CD14-positive monocyte (primary cell): ENCODE data around the gene DPF3. TPM values are rescaled to one million over a fixed set of nuclear protein-coding genes. Genes with fewer than 3 reads are reported as not detected.
A peak's percentile ranks its signal among the peaks of the same experiment; 100 is the strongest.

Source experiments
- DNase-seq, 3 donors: peaks; one replicate each; pipeline ENCODE4 v3.0.0-alpha.2; 2011 to 2022
- H2AFZ ChIP-seq: 2 replicates; pipeline ENCODE4 v1.6.0; 2012; ENCODE audit warnings: mild to moderate bottlenecking, low read depth, low read length, inconsistent platforms; ENCODE audit not compliant: insufficient read depth, poor library complexity, severe bottlenecking
- H3K27ac ChIP-seq, 2 donors: 1 replicate in 1 of 2; 2 replicates in 1 of 2; pipeline ENCODE4 v1.5.1; 2012 to 2013; ENCODE audit warnings: low read length in 2 of 2, control low read depth in 1 of 2, inconsistent platforms in 1 of 2, low read depth in 1 of 2, mild to moderate bottlenecking in 1 of 2
- H3K27me3 ChIP-seq, 2 donors: one replicate each; pipeline versions ENCODE4 v1.6.0 to v1.6.1; 2011 to 2013; ENCODE audit warnings: low read length in 2 of 2; ENCODE audit not compliant: control insufficient read depth in 2 of 2, insufficient read depth in 2 of 2
- H3K36me3 ChIP-seq, 2 donors: replicated peaks in 1 of 2; 1 replicate in 1 of 2; 2 replicates in 1 of 2; pipeline versions ENCODE4 v1.5.1 to v1.6.1; 2012 to 2013; ENCODE audit warnings: low read length in 2 of 2, control low read depth in 1 of 2, inconsistent platforms in 1 of 2, mild to moderate bottlenecking in 1 of 2; ENCODE audit not compliant: insufficient read depth in 2 of 2, control insufficient read depth in 1 of 2
- H3K4me1 ChIP-seq, 2 donors: 1 replicate in 1 of 2; 2 replicates in 1 of 2; pipeline versions ENCODE4 v1.5.1 to v1.6.1; 2012 to 2013; ENCODE audit warnings: low read length in 2 of 2, control low read depth in 1 of 2, inconsistent platforms in 1 of 2, mild to moderate bottlenecking in 1 of 2, moderate library complexity in 1 of 2; ENCODE audit not compliant: insufficient read depth in 2 of 2, control insufficient read depth in 1 of 2
- H3K4me2 ChIP-seq: replicated peaks from 2 replicates; pipeline ENCODE3; 2012; ENCODE audit warnings: low read length, moderate library complexity, mild to moderate bottlenecking; ENCODE audit not compliant: poor library complexity, severe bottlenecking; ENCODE audit errors: extremely low read depth
- H3K4me3 ChIP-seq, 3 experiments: fragments of 200-600 bp in 1 of 3; sonication (generic) in 1 of 3; replicated peaks in 1 of 3; 1 replicate in 2 of 3; 2 replicates in 1 of 3; pipeline ENCODE4 v1.5.1; 2011 to 2013; ENCODE audit warnings: low read length in 3 of 3, mild to moderate bottlenecking in 3 of 3, control low read depth in 2 of 3, low read depth in 2 of 3, inconsistent platforms in 1 of 3, moderate library complexity in 1 of 3
- H3K79me2 ChIP-seq: 2 replicates; pipeline ENCODE4 v1.6.0; 2012; ENCODE audit warnings: mild to moderate bottlenecking, control low read depth, inconsistent platforms, low read length, moderate library complexity; ENCODE audit not compliant: insufficient read depth
- H3K9ac ChIP-seq: 2 replicates; pipeline ENCODE4 v1.6.0; 2017; ENCODE audit warnings: low read length, mild to moderate bottlenecking; ENCODE audit not compliant: insufficient read depth, poor library complexity, severe bottlenecking
- H3K9me3 ChIP-seq, 2 donors: replicated peaks in 1 of 2; 1 replicate in 1 of 2; 2 replicates in 1 of 2; pipeline versions ENCODE4 v1.5.1 to v1.6.1; 2012 to 2013; ENCODE audit warnings: low read length in 2 of 2, control low read depth in 1 of 2; ENCODE audit not compliant: control insufficient read depth in 1 of 2, insufficient read depth in 1 of 2
- H4K20me1 ChIP-seq: 2 replicates; pipeline ENCODE4 v1.6.0; 2012; ENCODE audit warnings: mild to moderate bottlenecking, low read length, control low read depth, moderate library complexity; ENCODE audit not compliant: insufficient read depth
- H3K27ac Mint-ChIP-seq, 7 donors: one replicate each; pipeline ENCODE4 v1.8.0; 2020; ENCODE audit warnings: mild to moderate bottlenecking in 7 of 7, mixed read lengths in 7 of 7, moderate library complexity in 6 of 7, inconsistent platforms in 2 of 7
- H3K27me3 Mint-ChIP-seq, 3 donors: one replicate each; pipeline ENCODE4 v1.8.0; 2021 to 2022; ENCODE audit warnings: low read depth in 3 of 3, mild to moderate bottlenecking in 3 of 3, mixed read lengths in 3 of 3, moderate library complexity in 3 of 3, inconsistent platforms in 1 of 3
- H3K36me3 Mint-ChIP-seq, 2 donors: one replicate each; pipeline ENCODE4 v1.8.0; 2020; ENCODE audit warnings: mixed read lengths in 2 of 2, inconsistent platforms in 1 of 2, mild to moderate bottlenecking in 1 of 2
- H3K4me1 Mint-ChIP-seq: one replicate; pipeline ENCODE4 v1.8.0; 2020; ENCODE audit warnings: mild to moderate bottlenecking, mixed read lengths
- H3K4me3 Mint-ChIP-seq, 2 donors: one replicate each; pipeline ENCODE4 v1.8.0; 2020; ENCODE audit warnings: mild to moderate bottlenecking in 2 of 2, mixed read lengths in 2 of 2, moderate library complexity in 1 of 2
- H3K9me3 Mint-ChIP-seq, 7 donors: one replicate each; pipeline ENCODE4 v1.8.0; 2020 to 2022; ENCODE audit warnings: mixed read lengths in 7 of 7, mild to moderate bottlenecking in 6 of 7, moderate library complexity in 6 of 7, inconsistent platforms in 2 of 7
- WGBS: methylation state at CpG from one replicate; pipeline ENCODE4 v1.1.5; 2013; ENCODE audit warnings: missing lambda C conversion rate; ENCODE audit not compliant: insufficient coverage; 5-methylcytosine and 5-hydroxymethylcytosine counted together
- intact Hi-C, 2 donors: fragments of 100-400 bp; cut with micrococcal nuclease; formaldehyde crosslinking; loops; one replicate each; pipeline versions ENCODE4 v1.15.0 to v1.15.1; 2023
- polyA plus RNA-seq, 3 donors: library from polyadenylated mRNA; depleted of rRNA in 1 of 3; unstranded in 2 of 3; stranded (reverse) in 1 of 3; fragments of 300-500 nt in 2 of 3; fragments of >200 nt in 1 of 3; fragmentation: Illumina TruSeq in 2 of 3; gene quantifications; 1 replicate in 2 of 3; 2 replicates in 1 of 3; pipeline ENCODE4 v1.2.3, GENCODE V29; 2012 to 2021
- TF ChIP-seq, protein P1 (sequence below): fragments of 200-600 bp; IDR thresholded peaks from one replicate; pipeline ENCODE4 v1.8.0; 2022; ENCODE audit warnings: antibody characterized with exemption, mild to moderate bottlenecking

DPF3 gene
- polyA plus RNA-seq, 3 donors: 0.33 to 0.39 TPM; not detected in 1

DNA sequence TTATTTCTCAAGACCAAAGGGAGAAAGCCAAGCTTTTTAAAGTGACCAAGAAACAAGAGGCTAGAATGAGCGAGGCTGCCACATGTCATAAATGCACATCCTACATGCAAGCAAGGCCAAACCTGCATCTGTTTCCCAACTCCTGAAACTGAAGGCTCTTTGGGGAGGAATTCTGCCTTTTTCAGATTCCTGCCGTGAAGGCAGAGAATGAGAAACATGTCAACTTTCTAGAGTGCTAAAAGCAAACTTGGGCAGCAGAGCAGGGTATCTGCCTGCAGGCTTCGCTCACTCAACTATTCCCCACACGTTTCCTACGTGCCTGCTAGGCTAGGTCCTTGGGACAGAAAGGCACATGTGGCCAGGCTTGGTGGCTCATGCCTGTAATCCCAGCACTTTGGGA lies 15.2 kb downstream of the DPF3 start:
- peaks cover 3% of the 10 kb centered on the region for H3K4me1 Mint-ChIP-seq
- H3K27ac Mint-ChIP-seq: no peak overlapping the region
- Histone ChIP-seq H3K27ac (no peak overlapping the region), H3K9me3 (no peaks in the 10 kb centered on the region), H3K4me3 (no peak overlapping the region), H3K27me3 (peaks cover 0 to 2% of the 10 kb centered on the region in 2 donors), H3K79me2 (no peaks in the 10 kb centered on the region), H2AFZ (no peak overlapping the region), H3K9ac (no peak overlapping the region), H4K20me1 (no peaks in the 10 kb centered on the region), H3K36me3 (no peaks in the 10 kb centered on the region), H3K4me1 (no peaks in the 10 kb centered on the region), H3K4me2 (no peak overlapping the region)
- peaks cover 16 to 20% (median 18%) of the 10 kb centered on the region in 3 donors for H3K27me3 Mint-ChIP-seq
- intact Hi-C loops: no loop called here
- WGBS: 88% methylated on average over 5 of the region's 5 CpGs
- no peaks in the 10 kb centered on the region for H3K36me3 Mint-ChIP-seq
- TF ChIP-seq, protein P1, sequence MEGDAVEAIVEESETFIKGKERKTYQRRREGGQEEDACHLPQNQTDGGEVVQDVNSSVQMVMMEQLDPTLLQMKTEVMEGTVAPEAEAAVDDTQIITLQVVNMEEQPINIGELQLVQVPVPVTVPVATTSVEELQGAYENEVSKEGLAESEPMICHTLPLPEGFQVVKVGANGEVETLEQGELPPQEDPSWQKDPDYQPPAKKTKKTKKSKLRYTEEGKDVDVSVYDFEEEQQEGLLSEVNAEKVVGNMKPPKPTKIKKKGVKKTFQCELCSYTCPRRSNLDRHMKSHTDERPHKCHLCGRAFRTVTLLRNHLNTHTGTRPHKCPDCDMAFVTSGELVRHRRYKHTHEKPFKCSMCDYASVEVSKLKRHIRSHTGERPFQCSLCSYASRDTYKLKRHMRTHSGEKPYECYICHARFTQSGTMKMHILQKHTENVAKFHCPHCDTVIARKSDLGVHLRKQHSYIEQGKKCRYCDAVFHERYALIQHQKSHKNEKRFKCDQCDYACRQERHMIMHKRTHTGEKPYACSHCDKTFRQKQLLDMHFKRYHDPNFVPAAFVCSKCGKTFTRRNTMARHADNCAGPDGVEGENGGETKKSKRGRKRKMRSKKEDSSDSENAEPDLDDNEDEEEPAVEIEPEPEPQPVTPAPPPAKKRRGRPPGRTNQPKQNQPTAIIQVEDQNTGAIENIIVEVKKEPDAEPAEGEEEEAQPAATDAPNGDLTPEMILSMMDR: no peak
- H3K4me3 Mint-ChIP-seq: no peak overlapping the region
- H3K9me3 Mint-ChIP-seq: peaks cover 3 to 12% (median 8%) of the 10 kb centered on the region in 7 donors
- DNase-seq: no peak

DNA sequence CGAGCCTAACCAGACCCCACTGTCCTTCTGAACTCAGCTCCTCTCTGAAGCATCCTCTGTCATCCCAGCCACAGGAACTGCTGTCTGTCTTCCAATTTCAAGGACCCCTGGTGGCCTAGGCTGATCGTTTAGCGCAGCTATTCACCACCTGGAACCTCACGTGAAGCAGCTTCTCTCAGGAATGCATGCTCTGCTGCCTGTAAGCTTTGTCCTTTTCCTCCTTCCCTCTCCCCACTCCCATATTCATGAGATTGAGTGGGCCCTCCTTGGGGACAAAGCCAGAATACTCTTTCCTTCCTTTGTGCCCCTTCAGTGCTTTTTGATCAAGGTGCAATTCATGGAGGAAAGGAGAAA lies 17.2 kb downstream of the DPF3 start:
- Mint-ChIP-seq H3K27me3 (peaks cover 3 to 9% (median 8%) of the 10 kb centered on the region in 3 donors), H3K27ac (peak overlapping the region in 1 of 7 donors; percentile 9), H3K4me3 (no peak overlapping the region), H3K9me3 (peaks cover 9 to 20% (median 17%) of the 10 kb centered on the region in 7 donors), H3K36me3 (no peaks in the 10 kb centered on the region), H3K4me1 (peaks cover 3% of the 10 kb centered on the region)
- no peak overlapping the region for H2AFZ ChIP-seq
- intact Hi-C loops: no loop called here
- DNase-seq: no peak
- H3K4me3 ChIP-seq: no peak overlapping the region
- no peaks in the 10 kb centered on the region for H3K36me3 ChIP-seq
- no peaks in the 10 kb centered on the region for H3K27me3 ChIP-seq
- H3K79me2 ChIP-seq: no peaks in the 10 kb centered on the region
- H3K9me3 ChIP-seq: peaks cover 5% of the 10 kb centered on the region in 2 donors
- WGBS: 71% methylated on average over 4 of the region's 4 CpGs
- no peaks in the 10 kb centered on the region for H3K4me1 ChIP-seq
- no peak overlapping the region for H3K4me2 ChIP-seq
- H4K20me1 ChIP-seq: no peaks in the 10 kb centered on the region
- no peak overlapping the region for H3K27ac ChIP-seq
- TF ChIP-seq, protein P1: no peak
- no peak overlapping the region for H3K9ac ChIP-seq
